ENCODE results near the gene HIVEP3.

- TF ChIP-seq, protein P1, sequence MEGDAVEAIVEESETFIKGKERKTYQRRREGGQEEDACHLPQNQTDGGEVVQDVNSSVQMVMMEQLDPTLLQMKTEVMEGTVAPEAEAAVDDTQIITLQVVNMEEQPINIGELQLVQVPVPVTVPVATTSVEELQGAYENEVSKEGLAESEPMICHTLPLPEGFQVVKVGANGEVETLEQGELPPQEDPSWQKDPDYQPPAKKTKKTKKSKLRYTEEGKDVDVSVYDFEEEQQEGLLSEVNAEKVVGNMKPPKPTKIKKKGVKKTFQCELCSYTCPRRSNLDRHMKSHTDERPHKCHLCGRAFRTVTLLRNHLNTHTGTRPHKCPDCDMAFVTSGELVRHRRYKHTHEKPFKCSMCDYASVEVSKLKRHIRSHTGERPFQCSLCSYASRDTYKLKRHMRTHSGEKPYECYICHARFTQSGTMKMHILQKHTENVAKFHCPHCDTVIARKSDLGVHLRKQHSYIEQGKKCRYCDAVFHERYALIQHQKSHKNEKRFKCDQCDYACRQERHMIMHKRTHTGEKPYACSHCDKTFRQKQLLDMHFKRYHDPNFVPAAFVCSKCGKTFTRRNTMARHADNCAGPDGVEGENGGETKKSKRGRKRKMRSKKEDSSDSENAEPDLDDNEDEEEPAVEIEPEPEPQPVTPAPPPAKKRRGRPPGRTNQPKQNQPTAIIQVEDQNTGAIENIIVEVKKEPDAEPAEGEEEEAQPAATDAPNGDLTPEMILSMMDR (conservative IDR thresholded peaks at IDR 0.05; ENCODE audit: low read length), result no peak
- no peak for TF ChIP-seq EZH2phosphoT487 (IDR thresholded peaks at IDR 0.05; ENCODE audit: borderline replicate concordance)
Measured at GRCh38 chr1:41799723-41800122, 119.0 kb downstream of the HIVEP3 start.

Measured in Loucy (cell line).